HTERT RPE-1 (cell line): ENCODE results near the gene LRTM1.

Experiments used
- in situ Hi-C: fragments of 300-500 bp; cut with MboI; formaldehyde crosslinking; loops from 4 replicates; pipeline ENCODE4 v1.14.3; 2020; ENCODE audit warnings: low sequenced_read_pairs

Gene LRTM1

GRCh38 chr3:54895613-54896012 lies 32.2 kb downstream of the LRTM1 start:
- in situ Hi-C loops, result no loop called here

- in situ Hi-C loops, result no loop called here
Observed at GRCh38 chr3:54892168-54892567, 35.7 kb downstream of the LRTM1 start.

GRCh38 chr3:54891540-54891897 lies 36.3 kb downstream of the LRTM1 start:
- in situ Hi-C loops, result no loop called here

GRCh38 chr3:54889731-54890130 lies 38.1 kb downstream of the LRTM1 start:
- in situ Hi-C loops, result no loop called here

GRCh38 chr3:54888873-54889272 lies 39.0 kb downstream of the LRTM1 start:
- in situ Hi-C loops, result no loop called here

GRCh38 chr3:54888162-54888561 lies 39.7 kb downstream of the LRTM1 start:
- in situ Hi-C loops, result no loop called here

- in situ Hi-C loops, result no loop called here
Observed at GRCh38 chr3:54882129-54882833, 45.6 kb downstream of the LRTM1 start.

GRCh38 chr3:54878145-54878544 lies 49.7 kb downstream of the LRTM1 start:
- in situ Hi-C loops, result no loop called here

GRCh38 chr3:54877730-54878129 lies 50.1 kb downstream of the LRTM1 start:
- in situ Hi-C loops, result no loop called here

- in situ Hi-C loops, result no loop called here
Observed at GRCh38 chr3:54876694-54877093, 51.2 kb downstream of the LRTM1 start.

GRCh38 chr3:54875596-54876268 lies 52.1 kb downstream of the LRTM1 start:
- in situ Hi-C loops, result no loop called here

- in situ Hi-C loops, result no loop called here
Observed at GRCh38 chr3:54874816-54875556, 52.9 kb downstream of the LRTM1 start.

- in situ Hi-C loops, result no loop called here
Observed at GRCh38 chr3:54873059-54874010, 54.5 kb downstream of the LRTM1 start.

- in situ Hi-C loops, result no loop called here
Observed at GRCh38 chr3:54871867-54872266, 56.0 kb downstream of the LRTM1 start.

- in situ Hi-C loops, result no loop called here
Observed at GRCh38 chr3:54870423-54870822, 57.4 kb downstream of the LRTM1 start.
